Measurements from ENCODE around the gene VAT1L.

- TF ChIP-seq, protein P1, sequence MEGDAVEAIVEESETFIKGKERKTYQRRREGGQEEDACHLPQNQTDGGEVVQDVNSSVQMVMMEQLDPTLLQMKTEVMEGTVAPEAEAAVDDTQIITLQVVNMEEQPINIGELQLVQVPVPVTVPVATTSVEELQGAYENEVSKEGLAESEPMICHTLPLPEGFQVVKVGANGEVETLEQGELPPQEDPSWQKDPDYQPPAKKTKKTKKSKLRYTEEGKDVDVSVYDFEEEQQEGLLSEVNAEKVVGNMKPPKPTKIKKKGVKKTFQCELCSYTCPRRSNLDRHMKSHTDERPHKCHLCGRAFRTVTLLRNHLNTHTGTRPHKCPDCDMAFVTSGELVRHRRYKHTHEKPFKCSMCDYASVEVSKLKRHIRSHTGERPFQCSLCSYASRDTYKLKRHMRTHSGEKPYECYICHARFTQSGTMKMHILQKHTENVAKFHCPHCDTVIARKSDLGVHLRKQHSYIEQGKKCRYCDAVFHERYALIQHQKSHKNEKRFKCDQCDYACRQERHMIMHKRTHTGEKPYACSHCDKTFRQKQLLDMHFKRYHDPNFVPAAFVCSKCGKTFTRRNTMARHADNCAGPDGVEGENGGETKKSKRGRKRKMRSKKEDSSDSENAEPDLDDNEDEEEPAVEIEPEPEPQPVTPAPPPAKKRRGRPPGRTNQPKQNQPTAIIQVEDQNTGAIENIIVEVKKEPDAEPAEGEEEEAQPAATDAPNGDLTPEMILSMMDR (IDR thresholded peaks at IDR 0.05) = no peak
- TF ChIP-seq POLR2AphosphoS5 (IDR thresholded peaks at IDR 0.05; ENCODE audit: insufficient read depth in 1 of 2, low read depth in 1 of 2) = no peak
- no peak for TF ChIP-seq POLR2A (IDR thresholded peaks at IDR 0.05)
These were observed 100.5 kb downstream of the VAT1L start for GRCh38 chr16:77888871-77889270.

Data from vagina (tissue), 2 donors.